ENCODE measurements around the gene CEP20. TPM values are rescaled to one million over a fixed set of nuclear protein-coding genes. Genes with fewer than 3 reads are reported as not detected.
"Not testable (repeated sequence)": the region's sequence is repeated elsewhere in the genome, so short reads cannot be mapped to it uniquely, and the experiment has no call there.

CEP20 gene
- polyA plus RNA-seq, 3 donors, result 37.2 to 39.7 (median 38.2) TPM

- no peak for DNase-seq (ENCODE audit: low read depth in 3 of 3, low spot score in 2 of 3)
These were observed 23.5 kb downstream of the CEP20 start for GRCh38 chr16:15864939-15865338.

- DNase-seq (ENCODE audit: low read depth in 3 of 3, low spot score in 2 of 3), result no peak
These were observed 26.4 kb downstream of the CEP20 start for GRCh38 chr16:15861996-15862395.

GRCh38 chr16:15858921-15859668 lies 29.3 kb downstream of the CEP20 start:
- no peak for DNase-seq (ENCODE audit: low read depth in 3 of 3, low spot score in 2 of 3)

- DNase-seq (ENCODE audit: low read depth in 3 of 3, low spot score in 2 of 3), result no peak
These were observed 30.5 kb downstream of the CEP20 start for GRCh38 chr16:15857724-15858560.

GRCh38 chr16:15856901-15857698 lies 31.3 kb downstream of the CEP20 start, which contains the start of gene MYH11:
Gene MYH11, minus strand, starts transcription at chr16:15857028. Its CDS starts 18,776 bp downstream, at chr16:15838252.
- no peak for DNase-seq (ENCODE audit: low read depth in 3 of 3, low spot score in 2 of 3)

DNA sequence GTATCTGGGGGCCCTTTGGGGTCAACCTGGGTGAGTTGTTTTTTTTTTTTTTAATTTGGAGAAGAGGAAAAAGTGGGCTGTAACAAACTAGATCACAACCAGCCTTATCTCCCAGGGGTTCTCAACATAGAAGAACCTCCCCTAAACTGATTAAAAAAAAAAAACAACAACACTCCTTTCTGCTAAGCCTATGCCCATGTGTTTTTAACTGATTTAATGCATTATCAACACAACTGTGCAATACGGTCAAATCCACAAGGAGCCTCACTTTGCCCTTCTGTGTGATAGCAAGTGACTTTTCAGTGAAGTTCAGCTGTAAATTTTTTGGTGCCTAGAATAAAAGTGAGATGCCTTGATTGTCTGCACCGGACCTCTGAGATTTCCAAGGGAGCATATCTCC lies 32.2 kb downstream of the CEP20 start:
- DNase-seq (ENCODE audit: low read depth in 3 of 3, low spot score in 2 of 3), result no peak

DNA sequence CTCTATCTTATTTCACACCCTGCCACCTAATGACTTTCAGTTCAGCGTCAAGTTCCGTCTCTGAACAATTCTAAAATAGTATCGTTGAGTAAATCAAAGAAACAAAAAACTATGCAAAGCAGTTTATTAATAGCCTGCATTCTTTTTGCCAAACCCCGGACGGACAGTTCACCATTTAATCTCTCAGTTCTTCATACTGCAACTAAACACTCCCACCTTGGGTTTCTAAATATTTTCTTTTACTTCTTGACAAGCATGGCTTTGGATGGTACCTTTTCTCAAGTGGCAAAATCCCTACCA lies 32.7 kb downstream of the CEP20 start:
- no peak for DNase-seq (ENCODE audit: low read depth in 3 of 3, low spot score in 2 of 3)

DNA sequence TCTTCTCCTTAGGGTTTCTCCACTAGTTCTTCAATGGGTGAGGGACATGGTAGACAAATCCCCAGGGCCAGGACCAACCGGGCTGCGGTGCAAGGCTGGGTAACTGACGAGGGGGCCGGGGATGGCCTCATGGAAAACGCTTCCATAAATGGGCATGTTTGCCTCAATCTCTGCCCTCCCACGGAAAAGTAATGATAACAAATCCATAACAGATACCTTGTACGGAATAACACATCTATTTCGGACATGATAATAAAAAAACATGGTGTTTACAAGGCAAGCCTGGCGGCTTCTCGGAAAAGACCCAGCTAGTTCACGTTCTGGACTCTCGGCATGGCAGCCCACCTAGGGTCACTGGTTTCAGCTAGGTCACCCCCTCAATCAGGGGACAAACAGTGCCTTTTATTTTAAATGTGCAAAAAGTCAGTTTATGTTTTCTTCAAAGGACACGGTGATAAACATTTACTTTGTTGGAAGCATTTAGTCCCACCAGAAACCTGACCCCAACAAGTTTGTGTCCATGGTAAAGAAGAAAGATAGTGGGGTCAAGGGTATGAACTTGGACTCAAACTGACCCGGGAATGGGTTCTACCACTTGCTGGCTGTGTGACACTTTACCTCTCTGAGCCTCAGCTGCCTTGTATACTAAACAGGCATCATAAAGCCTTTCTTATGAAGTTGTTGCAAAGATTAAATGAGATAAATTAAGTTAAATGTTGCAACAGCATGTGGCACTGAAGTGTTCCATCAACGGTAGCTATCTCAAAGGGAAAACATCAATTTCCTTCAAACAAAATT lies 33.3 kb downstream of the CEP20 start:
- no peak for DNase-seq (ENCODE audit: low read depth in 3 of 3, low spot score in 2 of 3)

GRCh38 chr16:15854061-15854460 lies 34.3 kb downstream of the CEP20 start:
- no peak for DNase-seq (ENCODE audit: low read depth in 3 of 3, low spot score in 2 of 3)

DNA sequence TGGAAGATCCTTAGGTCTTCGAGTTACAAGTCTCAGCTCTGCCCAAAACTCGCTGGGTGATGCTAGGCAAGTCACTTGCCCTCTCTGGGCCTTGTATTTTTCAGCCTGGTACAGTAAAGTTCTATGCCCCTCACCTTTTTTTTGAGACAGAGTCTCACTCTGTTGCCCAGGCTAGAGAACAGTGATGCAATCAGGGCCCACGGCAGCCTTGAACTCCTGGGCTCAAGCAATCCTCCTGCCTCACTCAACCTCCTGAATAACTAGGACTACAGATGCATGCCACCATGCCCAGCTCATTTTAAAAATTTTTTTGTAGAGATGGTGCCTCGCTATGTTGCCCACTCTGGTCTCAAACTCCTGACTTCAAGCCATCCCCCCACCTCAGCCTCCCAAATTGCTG lies 35.4 kb downstream of the CEP20 start:
- no peak for DNase-seq (ENCODE audit: low read depth in 3 of 3, low spot score in 2 of 3)

- not testable (repeated sequence) for DNase-seq (ENCODE audit: low read depth in 3 of 3, low spot score in 2 of 3)
These were observed 37.8 kb downstream of the CEP20 start for GRCh38 chr16:15850555-15850954.

GRCh38 chr16:15849209-15849981 lies 39.0 kb downstream of the CEP20 start:
- no peak for DNase-seq (ENCODE audit: low read depth in 3 of 3, low spot score in 2 of 3)

- DNase-seq (ENCODE audit: low read depth in 3 of 3, low spot score in 2 of 3), result peak in 1 of 3 donors; percentile 39
These were observed 40.7 kb downstream of the CEP20 start for GRCh38 chr16:15847611-15848175.

DNA sequence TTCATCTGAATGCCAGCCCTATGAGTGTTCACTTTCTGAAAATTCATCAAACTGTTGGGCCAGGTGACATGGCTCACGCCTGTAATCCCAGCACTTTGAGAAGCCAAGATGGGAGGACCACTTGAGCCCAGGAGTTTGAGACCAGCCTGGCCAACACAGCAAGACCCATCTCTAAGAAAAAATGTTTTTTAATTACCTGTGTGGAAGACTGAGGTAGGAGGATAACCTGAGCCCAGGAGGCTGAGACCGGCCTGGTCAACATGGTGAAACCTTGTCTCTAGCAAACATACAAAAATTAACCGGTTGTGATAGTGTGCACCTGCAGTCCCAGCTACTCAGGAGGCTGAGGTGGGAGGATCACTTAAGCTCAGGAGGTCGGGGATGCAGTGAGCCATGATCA lies 41.9 kb downstream of the CEP20 start:
- DNase-seq (ENCODE audit: low read depth in 3 of 3, low spot score in 2 of 3), result no peak

DNA sequence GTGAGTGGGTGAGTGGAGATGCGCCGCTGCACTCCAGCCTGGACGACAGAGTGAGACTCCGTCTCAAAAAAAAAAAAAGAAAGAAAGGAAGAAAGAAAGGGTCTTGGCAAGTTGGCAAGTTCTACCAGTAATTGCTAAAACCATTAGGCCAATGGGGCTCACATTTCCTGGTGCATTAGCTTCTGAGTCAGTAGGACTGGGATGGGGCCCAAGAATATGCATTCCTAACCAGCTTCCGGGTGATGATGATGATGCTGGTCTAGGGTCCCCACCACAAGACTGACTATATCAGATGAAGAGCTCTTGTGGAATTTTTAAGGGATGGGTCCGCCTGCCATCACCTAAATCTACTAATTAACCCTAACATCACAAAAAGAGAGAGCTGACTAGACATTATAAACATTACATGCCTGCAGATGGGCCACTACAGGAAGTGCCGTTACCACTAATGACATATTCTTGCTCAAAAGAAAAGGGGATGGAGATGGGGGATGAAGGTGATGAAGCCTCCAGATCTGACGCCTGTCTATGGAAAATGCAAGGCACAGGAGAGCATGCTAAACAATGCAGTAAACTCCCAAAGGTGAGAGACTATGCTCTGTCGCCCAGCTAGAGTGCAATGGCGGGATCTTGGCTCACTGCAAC lies 44.6 kb downstream of the CEP20 start:
- no peak for DNase-seq (ENCODE audit: low read depth in 3 of 3, low spot score in 2 of 3)

- not testable (repeated sequence) for DNase-seq (ENCODE audit: low read depth in 3 of 3, low spot score in 2 of 3)
These were observed 49.2 kb downstream of the CEP20 start for GRCh38 chr16:15839204-15839603.

DNA sequence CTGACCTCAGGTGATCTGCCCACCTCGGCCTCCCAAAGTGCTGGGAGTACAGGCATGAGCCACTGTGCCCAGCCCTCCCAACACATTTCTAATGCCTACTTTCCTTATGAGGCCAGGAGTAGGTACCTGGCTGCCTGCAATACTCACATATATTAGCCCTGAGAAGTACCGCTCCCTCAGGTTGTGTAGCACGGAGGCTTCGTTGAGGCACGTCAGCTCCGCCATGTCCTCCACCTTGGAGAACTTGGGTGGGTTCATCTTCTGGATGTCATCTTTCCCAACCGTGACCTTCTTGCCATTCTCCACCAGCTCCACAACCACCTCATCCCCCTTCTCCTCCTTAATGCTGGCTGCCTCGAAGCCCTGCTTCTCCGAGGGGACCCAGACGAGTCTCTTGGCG lies 50.6 kb downstream of the CEP20 start:
- no peak for DNase-seq (ENCODE audit: low read depth in 3 of 3, low spot score in 2 of 3)

DNA sequence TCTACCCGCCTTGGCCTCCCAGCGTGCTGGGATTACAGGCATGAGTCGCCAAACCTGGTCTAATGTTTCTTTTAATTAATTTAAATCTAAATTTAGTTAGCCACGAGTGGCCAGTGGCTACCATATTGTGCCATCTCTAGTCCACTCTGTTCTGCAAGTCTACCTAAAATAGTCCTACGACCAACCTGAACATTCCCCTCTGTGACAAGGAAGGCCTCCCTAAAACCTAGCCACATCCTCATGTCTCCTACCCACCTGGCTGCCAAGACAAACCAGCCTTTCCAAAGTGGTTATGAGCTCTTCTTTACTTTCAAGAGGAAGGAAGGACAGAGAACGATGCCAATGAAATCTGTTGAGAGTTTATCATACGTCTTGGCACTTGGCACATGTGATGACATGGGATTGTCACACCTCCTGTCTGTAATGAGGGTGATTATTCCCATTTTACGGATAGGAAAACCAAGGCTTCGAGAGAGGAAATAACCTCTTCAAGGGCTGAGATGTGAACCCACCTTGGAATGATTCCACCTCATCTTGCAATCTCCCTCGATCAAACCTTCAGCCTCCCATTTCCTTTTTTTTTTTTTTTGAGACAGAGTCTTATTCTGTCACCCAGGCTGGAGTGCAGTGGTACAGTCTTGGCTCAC lies 51.3 kb downstream of the CEP20 start:
- DNase-seq (ENCODE audit: low read depth in 3 of 3, low spot score in 2 of 3), result no peak
